GM23338 (cell line): ENCODE data around the gene RPP40. TPM values are rescaled to one million over a fixed set of nuclear protein-coding genes. Genes with fewer than 3 reads are reported as not detected.
A peak's percentile ranks its signal among the peaks of the same experiment; 100 is the strongest.

Experiments used
- ATAC-seq: fragments of 200-7000 bp; cut with Tn5 transposase; 3 replicates; pipeline ENCODE4 v1.9.1; 2020
- DNase-seq: peaks from one replicate; pipeline ENCODE4 v3.0.0-alpha.2; 2015; ENCODE audit warnings: low spot score
- H2AFZ ChIP-seq: fragments of 200-600 bp; sonication (generic); 2 replicates; pipeline ENCODE4 v1.8.0; 2016; ENCODE audit warnings: antibody characterized with exemption, mild to moderate bottlenecking, moderate library complexity
- H3F3A ChIP-seq: fragments of 200-600 bp; sonication (generic); replicated peaks from 2 replicates; pipeline ENCODE4 v1.8.0; 2017; ENCODE audit warnings: antibody characterized with exemption, mixed run types, low read depth
- H3K27ac ChIP-seq: fragments of 200-600 bp; sonication (generic); 2 replicates; pipeline ENCODE4 v1.6.1; 2016; ENCODE audit warnings: low read depth
- H3K27me3 ChIP-seq: fragments of 200-600 bp; sonication (generic); 2 replicates; pipeline ENCODE4 v1.8.0; 2016; ENCODE audit warnings: mild to moderate bottlenecking, mixed run types, moderate library complexity; ENCODE audit not compliant: insufficient read depth
- H3K36me3 ChIP-seq: fragments of 200-600 bp; sonication (generic); 2 replicates; pipeline ENCODE4 v1.8.0; 2016; ENCODE audit warnings: mild to moderate bottlenecking; ENCODE audit not compliant: insufficient read depth
- H3K4me1 ChIP-seq: fragments of 200-600 bp; sonication (generic); 2 replicates; pipeline ENCODE4 v1.8.0; 2016; ENCODE audit warnings: mild to moderate bottlenecking, moderate library complexity; ENCODE audit not compliant: insufficient read depth
- H3K4me2 ChIP-seq: fragments of 200-600 bp; sonication (generic); 2 replicates; pipeline ENCODE4 v1.7.1; 2017; ENCODE audit warnings: mixed run types
- H3K4me3 ChIP-seq: fragments of 200-600 bp; sonication (generic); 2 replicates; pipeline ENCODE4 v1.6.1; 2016; ENCODE audit warnings: mixed run types
- H3K79me2 ChIP-seq: fragments of 200-600 bp; sonication (generic); replicated peaks from 2 replicates; pipeline ENCODE4 v1.8.0; 2017; ENCODE audit warnings: mild to moderate bottlenecking; ENCODE audit not compliant: insufficient read depth
- H3K9me2 ChIP-seq: fragments of 200-600 bp; sonication (generic); 2 replicates; pipeline ENCODE4 v1.8.0; 2017; ENCODE audit not compliant: insufficient read depth
- H4K20me1 ChIP-seq: fragments of 200-600 bp; sonication (generic); replicated peaks from 2 replicates; pipeline ENCODE4 v1.8.0; 2017; ENCODE audit warnings: mild to moderate bottlenecking; ENCODE audit not compliant: insufficient read depth
- H3K27ac Mint-ChIP-seq: 2 replicates; pipeline ENCODE4 v1.8.0; 2020; ENCODE audit warnings: inconsistent platforms, mild to moderate bottlenecking, moderate library complexity, mixed read lengths
- H3K27me3 Mint-ChIP-seq: 3 replicates; pipeline ENCODE4 v1.8.0; 2022; ENCODE audit warnings: low read depth, mild to moderate bottlenecking, moderate library complexity, mixed read lengths, inconsistent platforms; ENCODE audit not compliant: insufficient read depth, poor library complexity
- H3K36me3 Mint-ChIP-seq: 3 replicates; pipeline ENCODE4 v1.8.0; 2021; ENCODE audit warnings: low read depth, mild to moderate bottlenecking, inconsistent platforms, moderate library complexity, mixed read lengths
- H3K4me1 Mint-ChIP-seq: 3 replicates; pipeline ENCODE4 v1.8.0; 2020; ENCODE audit warnings: mild to moderate bottlenecking, inconsistent platforms, mixed read lengths
- H3K4me3 Mint-ChIP-seq: 3 replicates; pipeline ENCODE4 v1.8.0; 2021; ENCODE audit warnings: moderate library complexity, mild to moderate bottlenecking, inconsistent platforms, mixed read lengths
- H3K9me3 Mint-ChIP-seq: 3 replicates; pipeline ENCODE4 v1.8.0; 2020; ENCODE audit warnings: moderate library complexity, mild to moderate bottlenecking, inconsistent platforms, mixed read lengths
- CREB1 ChIP-seq: fragments of 250-450 bp; sonication (Bioruptor Pico); IDR thresholded peaks from 2 replicates; pipeline ENCODE4 v1.5.0; 2020; ENCODE audit warnings: low read depth, mild to moderate bottlenecking, moderate library complexity
- CTCF ChIP-seq, 2 experiments: fragments of 200-600 bp in 1 of 2; sonication (generic) in 1 of 2; conservative IDR thresholded peaks; 2 replicates each; pipeline versions ENCODE4 v1.5.1 to v1.6.1; 2016 to 2017; ENCODE audit warnings: antibody characterized with exemption in 2 of 2, low read depth in 2 of 2, mild to moderate bottlenecking in 2 of 2, moderate library complexity in 1 of 2
- EZH2 ChIP-seq: fragments of 200-600 bp; sonication (generic); IDR thresholded peaks from one replicate; pipeline ENCODE4 v1.8.0; 2017; ENCODE audit warnings: antibody characterized with exemption, mild to moderate bottlenecking, low read depth; ENCODE audit not compliant: unreplicated experiment
- EZH2phosphoT487 ChIP-seq: fragments of 200-600 bp; sonication (generic); IDR thresholded peaks from one replicate; pipeline ENCODE4 v1.8.1; 2018; ENCODE audit warnings: antibody characterized with exemption; ENCODE audit not compliant: unreplicated experiment
- JUNB ChIP-seq: IDR thresholded peaks from one replicate; pipeline ENCODE4 v1.6.1; 2016; ENCODE audit warnings: antibody characterized with exemption; ENCODE audit not compliant: unreplicated experiment
- NANOG ChIP-seq: IDR thresholded peaks from 2 replicates; pipeline ENCODE4 v1.6.1; 2016; ENCODE audit warnings: antibody characterized with exemption, borderline replicate concordance
- POLR2AphosphoS5 ChIP-seq: IDR thresholded peaks from 2 replicates; pipeline ENCODE4 v1.6.1; 2016; ENCODE audit warnings: antibody characterized with exemption, low read depth
- REST ChIP-seq: IDR thresholded peaks from one replicate; pipeline ENCODE4 v1.6.1; 2018; ENCODE audit warnings: antibody characterized with exemption; ENCODE audit not compliant: unreplicated experiment
- STAT1 ChIP-seq: IDR thresholded peaks from one replicate; pipeline ENCODE4 v1.6.1; 2016; ENCODE audit warnings: antibody characterized with exemption; ENCODE audit not compliant: unreplicated experiment
- ZNF331 ChIP-seq: fragments of 250-450 bp; sonication (Bioruptor Pico); IDR thresholded peaks from 2 replicates; pipeline ENCODE4 v1.5.0; 2020; ENCODE audit warnings: low read depth, mild to moderate bottlenecking, moderate library complexity
- polyA plus RNA-seq: library from polyadenylated mRNA; unstranded; fragments of >200 nt; fragmentation: Nextera tagmentation; extraction: Ambion mirVana; gene quantifications from 2 replicates; pipeline ENCODE4 v1.2.1, GENCODE V29; 2016
- total RNA-seq: library from RNA; depleted of rRNA; stranded (reverse); fragments of >200 nt; shearing (Covaris generic); gene quantifications from 2 replicates; pipeline ENCODE4 v1.2.3, GENCODE V29; 2014
- TF ChIP-seq, protein P1 (sequence below): IDR thresholded peaks from 2 replicates; pipeline ENCODE4 v1.6.1; 2016; ENCODE audit warnings: antibody characterized with exemption

RPP40 gene
- total and polyA plus RNA-seq, 2 experiments from 2014 or later, result 39.3 to 40.4 TPM

DNA sequence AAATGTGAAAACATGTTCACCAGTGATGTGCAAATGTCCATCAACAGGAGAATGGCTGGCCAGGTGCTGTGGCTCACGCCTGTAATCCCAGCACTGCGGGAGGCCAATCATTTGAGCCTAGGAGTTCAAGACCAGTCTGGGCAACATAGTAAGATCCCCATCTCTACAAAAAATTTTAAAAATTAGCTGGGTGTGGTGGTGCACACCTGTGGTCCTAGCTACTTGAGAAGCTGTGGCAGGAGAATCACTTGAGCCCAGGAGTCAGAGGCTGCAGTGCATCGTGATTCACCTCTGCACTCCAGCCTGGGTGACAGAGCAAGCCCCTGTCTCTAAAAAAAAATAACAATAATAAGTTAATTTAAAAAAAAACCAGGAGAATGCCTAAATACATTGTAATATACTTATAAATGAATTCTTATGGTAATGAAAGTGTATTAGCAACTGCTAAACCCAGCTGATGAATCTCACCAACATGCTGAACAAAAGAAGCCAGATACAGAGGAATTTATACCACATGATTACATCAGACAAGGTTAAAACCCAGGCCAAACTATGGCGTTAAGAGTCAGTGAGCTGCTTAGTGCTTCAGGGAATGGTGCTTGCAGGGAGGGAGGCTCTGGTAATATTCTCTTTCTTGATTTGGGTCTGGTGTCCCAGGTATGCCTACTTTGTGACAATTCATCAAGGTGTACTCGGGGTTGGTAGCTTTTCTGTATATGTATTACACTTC, 36.4 kb downstream of the RPP40 start:
- H3K4me3 Mint-ChIP-seq, result no peak overlapping the region
- Histone ChIP-seq H4K20me1 (no peaks in the 10 kb centered on the region), H3K27me3 (no peaks in the 10 kb centered on the region), H3F3A (no peaks in the 10 kb centered on the region), H3K4me2 (no peak overlapping the region), H3K79me2 (no peaks in the 10 kb centered on the region), H3K27ac (no peak overlapping the region), H3K9me2 (no peaks in the 10 kb centered on the region), H3K4me3 (no peak overlapping the region), H3K36me3 (no peaks in the 10 kb centered on the region), H2AFZ (no peak overlapping the region), H3K4me1 (no peaks in the 10 kb centered on the region)
- peaks cover 16% of the 10 kb centered on the region for H3K4me1 Mint-ChIP-seq
- no peak overlapping the region for H3K27ac Mint-ChIP-seq
- no peaks in the 10 kb centered on the region for H3K36me3 Mint-ChIP-seq
- DNase-seq (no peak), ATAC-seq (no peak)
- no peaks in the 10 kb centered on the region for H3K9me3 Mint-ChIP-seq
- peaks cover 7% of the 10 kb centered on the region for H3K27me3 Mint-ChIP-seq
- TF ChIP-seq, protein P1, sequence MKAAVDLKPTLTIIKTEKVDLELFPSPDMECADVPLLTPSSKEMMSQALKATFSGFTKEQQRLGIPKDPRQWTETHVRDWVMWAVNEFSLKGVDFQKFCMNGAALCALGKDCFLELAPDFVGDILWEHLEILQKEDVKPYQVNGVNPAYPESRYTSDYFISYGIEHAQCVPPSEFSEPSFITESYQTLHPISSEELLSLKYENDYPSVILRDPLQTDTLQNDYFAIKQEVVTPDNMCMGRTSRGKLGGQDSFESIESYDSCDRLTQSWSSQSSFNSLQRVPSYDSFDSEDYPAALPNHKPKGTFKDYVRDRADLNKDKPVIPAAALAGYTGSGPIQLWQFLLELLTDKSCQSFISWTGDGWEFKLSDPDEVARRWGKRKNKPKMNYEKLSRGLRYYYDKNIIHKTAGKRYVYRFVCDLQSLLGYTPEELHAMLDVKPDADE, result no peak
- no peak for TF ChIP-seq POLR2AphosphoS5

GRCh38 chr6:4965562-4966389, 38.1 kb downstream of the RPP40 start:
- ATAC-seq, result peak; percentile 43
- H3K36me3 Mint-ChIP-seq, result no peaks in the 10 kb centered on the region
- Histone ChIP-seq H3K27ac (no peak overlapping the region), H3K79me2 (no peaks in the 10 kb centered on the region), H3K4me3 (no peak overlapping the region), H3K36me3 (no peaks in the 10 kb centered on the region), H3F3A (no peaks in the 10 kb centered on the region), H2AFZ (peak overlapping the region; percentile 72), H4K20me1 (no peaks in the 10 kb centered on the region), H3K4me1 (no peaks in the 10 kb centered on the region), H3K27me3 (no peaks in the 10 kb centered on the region), H3K4me2 (no peak overlapping the region), H3K9me2 (no peaks in the 10 kb centered on the region)
- no peak for TF ChIP-seq JUNB
- no peak for TF ChIP-seq EZH2
- no peak for TF ChIP-seq POLR2AphosphoS5
- no peak for TF ChIP-seq EZH2phosphoT487
- TF ChIP-seq ZNF331, result no peak
- TF ChIP-seq, protein P1, result no peak
- TF ChIP-seq STAT1, result no peak
- TF ChIP-seq REST, result no peak
- no peak for TF ChIP-seq CREB1
- TF ChIP-seq CTCF (conservative IDR thresholded peaks at IDR 0.05; ENCODE audit: low read depth in 2 of 2), result no peak
- TF ChIP-seq NANOG, result no peak
- H3K27ac Mint-ChIP-seq, result no peak overlapping the region
- H3K4me1 Mint-ChIP-seq, result peaks cover 16% of the 10 kb centered on the region
- H3K27me3 Mint-ChIP-seq, result peaks cover 7% of the 10 kb centered on the region
- H3K9me3 Mint-ChIP-seq, result no peaks in the 10 kb centered on the region
- DNase-seq, result no peak
- H3K4me3 Mint-ChIP-seq, result no peak overlapping the region
